ENCODE data around the gene SCPEP1.

SCPEP1 gene

DNA sequence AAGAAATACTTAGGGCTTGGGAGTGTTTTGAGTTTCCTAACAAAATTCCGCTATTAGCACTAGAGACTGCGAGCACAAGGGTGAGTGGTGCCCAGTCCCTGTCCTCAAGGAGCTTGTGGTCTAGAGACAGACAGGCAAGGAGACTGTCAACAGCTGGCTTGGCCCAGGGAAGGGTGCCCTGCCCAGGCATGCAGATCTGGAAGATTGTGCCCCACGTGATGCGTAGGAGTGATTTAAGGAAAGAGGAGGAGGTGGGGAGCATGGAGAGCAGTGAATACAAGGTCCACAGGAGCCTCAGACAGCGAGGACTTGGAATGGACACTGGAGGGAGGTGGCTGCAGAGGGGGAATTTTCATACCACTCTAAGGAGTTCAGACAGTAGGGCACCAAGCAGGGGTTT, 25.0 kb downstream of the SCPEP1 start:
- DNase-seq (ENCODE audit: low read depth in 2 of 2), result no peak

DNA sequence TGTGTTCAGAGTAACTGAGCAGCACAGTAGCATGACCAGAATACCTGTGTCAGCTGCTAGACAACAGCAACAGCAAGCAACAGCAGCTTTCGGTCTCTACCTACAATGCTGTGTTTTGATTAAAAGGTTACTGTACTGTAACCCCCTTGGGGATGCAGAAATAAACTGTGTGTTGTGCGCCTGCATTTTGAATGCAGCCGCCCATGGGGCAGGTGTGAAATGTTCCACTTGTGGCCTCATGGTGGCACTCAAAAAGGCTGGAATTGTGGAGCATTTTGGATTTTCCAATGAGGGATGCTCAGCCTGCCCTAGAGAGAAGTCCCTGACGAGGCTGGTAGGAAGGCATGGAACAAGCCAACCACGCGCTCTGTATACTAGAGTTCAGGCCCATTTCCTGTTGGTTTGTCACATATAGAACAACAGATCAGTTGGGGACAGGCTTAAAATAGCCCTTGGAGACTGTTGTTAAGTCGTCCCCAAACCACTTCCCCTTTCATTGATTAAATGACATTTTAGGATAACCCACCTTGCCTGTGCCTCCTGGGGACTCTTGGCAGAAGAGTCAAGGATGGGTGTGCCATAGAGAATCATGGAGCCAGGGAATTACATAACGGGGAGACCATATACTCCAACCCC, 27.1 kb downstream of the SCPEP1 start:
- DNase-seq (ENCODE audit: low read depth in 2 of 2), result no peak

DNA sequence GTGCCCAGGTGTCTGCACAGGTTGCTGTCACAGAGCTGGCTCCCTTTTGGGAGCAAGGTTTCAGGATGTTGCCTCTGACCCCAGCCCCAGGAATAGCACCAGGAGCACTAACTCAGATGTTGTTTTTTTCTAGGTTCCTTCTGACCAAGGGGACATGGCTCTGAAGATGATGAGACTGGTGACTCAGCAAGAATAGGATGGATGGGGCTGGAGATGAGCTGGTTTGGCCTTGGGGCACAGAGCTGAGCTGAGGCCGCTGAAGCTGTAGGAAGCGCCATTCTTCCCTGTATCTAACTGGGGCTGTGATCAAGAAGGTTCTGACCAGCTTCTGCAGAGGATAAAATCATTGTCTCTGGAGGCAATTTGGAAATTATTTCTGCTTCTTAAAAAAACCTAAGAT, 28.1 kb downstream of the SCPEP1 start:
- DNase-seq (ENCODE audit: low read depth in 2 of 2), result no peak

DNA sequence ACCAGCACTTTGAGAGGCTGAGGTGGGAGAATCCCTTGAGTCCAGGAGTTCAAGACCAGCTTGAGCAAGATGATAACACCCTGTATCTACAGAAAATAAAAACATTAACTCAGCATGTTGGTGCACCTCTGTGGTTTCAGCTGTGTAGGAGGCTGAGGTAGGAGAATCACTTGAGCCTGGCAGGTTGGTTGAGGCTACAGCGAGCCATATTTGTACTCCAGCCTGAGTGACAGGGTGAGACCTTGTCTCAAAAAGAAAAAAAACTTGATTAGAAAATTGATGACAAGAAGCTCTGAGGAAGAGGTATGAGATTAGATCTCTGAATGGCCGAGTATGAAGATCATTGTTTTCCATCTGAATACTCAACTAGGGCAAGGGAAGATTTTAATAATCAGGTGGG, 31.0 kb downstream of the SCPEP1 start:
- no peak for DNase-seq (ENCODE audit: low read depth in 2 of 2)

DNA sequence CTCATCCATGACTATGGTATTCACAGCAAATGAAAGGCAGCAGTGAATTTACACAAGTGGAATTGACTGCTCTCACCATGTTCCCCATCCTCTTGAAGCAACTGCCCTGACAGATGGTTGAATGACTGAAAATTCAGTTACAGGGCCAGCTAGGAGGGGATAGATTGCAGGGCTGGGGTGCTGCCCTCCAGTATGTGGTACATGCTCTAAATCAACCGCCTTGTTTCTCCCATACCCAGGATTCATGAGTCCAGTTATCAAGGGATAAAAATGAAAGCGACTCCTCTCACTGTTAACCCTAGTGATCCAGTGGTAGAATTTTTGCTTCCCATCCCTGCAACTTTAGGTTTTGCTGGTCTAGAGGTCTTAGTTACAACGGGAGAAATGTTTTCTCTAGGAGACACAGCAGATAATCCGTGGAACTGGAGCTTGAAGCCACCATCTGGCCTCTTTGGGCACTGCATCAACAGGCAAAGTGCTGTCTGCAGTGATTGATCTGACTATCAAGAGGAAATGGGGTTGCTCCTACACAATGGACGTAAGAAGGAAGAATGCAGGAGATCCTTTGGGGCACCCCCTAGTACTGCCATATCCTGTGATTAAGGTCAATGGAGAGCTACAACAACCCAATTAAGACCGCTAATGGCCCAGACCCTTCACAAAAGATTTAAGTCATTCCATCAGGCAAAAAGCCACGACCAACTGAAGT, 32.0 kb downstream of the SCPEP1 start:
- peak; percentile 18 to 22 for DNase-seq (ENCODE audit: low read depth in 2 of 2)

DNA sequence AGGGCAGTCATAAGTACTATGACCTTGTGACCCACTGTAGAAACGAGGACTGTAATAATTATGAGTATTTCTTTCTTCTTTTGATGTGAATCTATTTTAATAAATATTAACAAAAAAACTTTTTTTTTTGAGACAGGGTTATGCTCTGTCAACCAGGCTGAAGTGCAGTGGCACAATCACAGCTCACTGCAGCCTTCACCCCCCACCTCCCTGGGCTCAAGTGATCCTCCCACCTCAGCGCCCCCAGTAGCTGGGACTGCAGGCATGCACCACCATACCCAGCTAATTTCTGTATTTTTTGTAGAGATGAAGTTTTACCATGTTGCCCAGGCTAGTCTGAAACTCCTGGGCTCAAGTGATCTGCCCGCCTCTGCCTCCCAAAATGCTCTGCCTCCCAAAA, 32.6 kb downstream of the SCPEP1 start:
- DNase-seq (ENCODE audit: low read depth in 2 of 2), result no peak

DNA sequence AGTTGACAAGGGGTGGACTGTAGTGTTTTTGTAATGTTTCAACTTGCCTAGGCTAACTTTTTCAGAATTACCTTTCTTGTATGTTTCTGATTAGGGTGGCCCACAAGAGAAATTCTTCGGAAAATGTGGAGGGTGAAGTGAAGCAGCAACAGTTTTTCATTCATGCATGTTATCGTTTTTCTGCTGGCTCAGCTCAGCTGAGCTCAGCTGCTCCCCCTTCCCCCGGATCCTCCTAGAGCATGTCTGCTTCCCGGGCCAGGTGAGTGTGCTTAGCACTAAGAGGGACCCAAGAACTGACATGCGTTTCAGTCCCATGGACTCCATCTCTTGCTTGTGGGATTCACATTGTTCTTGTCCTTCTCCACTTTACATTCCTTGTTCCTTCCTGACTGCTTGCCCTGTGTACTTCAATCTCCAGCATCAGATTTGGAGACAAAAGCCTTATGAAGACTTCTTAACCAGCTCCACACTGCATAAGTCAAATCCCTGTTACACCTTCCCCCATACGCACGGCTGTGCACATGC, 33.6 kb downstream of the SCPEP1 start:
- no peak for DNase-seq (ENCODE audit: low read depth in 2 of 2)

DNA sequence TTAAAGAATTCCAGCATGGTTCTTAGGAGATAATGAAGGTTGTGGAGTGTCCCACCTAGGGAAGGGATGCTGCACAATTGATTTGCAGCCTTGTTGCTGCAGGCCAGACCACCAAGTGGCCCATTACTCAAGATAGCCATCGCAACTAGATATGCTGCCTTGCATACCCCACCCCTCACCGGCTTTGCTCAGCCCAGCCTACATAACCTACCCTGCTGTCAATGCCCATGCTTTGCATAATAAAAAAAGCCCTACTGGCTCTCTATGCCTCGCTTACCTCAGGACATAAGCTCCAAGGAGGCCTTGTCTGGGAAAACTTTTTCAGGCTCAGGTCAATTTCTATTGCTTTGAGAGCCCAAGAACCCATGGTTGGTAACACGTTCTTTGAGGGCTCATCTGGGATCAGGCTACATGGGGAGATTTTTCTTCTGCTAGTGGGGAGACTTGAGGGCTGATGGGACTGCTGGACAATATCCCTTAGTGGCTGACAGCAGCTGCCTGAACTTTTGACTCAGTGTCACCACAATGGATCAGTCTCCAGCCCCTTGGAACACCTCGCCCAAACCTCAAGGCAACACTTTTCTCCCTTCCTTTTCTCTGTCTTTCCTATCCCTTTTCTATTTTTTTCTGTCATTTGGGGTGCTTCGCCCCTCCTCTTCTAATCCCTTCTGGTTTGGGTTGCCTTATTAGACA, 38.3 kb downstream of the SCPEP1 start:
- DNase-seq (ENCODE audit: low read depth in 2 of 2), result no peak

DNA sequence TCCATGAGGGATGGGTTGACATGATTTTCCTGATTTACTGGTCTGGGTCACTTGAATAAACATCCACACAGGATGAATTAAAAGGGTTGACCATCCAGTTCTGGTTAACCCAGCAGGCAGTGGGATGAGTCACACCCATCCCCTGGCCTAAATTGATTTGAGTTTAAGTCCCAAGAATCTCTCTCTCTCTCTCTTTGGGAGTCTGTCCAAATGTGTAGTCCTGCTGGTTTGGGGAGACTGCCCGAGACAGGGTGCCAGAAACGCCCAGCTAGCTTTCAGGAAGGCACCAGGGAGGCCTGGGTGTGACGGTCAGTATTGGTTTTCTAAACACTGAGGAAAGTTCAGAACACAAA, 38.8 kb downstream of the SCPEP1 start:
- DNase-seq (ENCODE audit: low read depth in 2 of 2), result no peak

DNA sequence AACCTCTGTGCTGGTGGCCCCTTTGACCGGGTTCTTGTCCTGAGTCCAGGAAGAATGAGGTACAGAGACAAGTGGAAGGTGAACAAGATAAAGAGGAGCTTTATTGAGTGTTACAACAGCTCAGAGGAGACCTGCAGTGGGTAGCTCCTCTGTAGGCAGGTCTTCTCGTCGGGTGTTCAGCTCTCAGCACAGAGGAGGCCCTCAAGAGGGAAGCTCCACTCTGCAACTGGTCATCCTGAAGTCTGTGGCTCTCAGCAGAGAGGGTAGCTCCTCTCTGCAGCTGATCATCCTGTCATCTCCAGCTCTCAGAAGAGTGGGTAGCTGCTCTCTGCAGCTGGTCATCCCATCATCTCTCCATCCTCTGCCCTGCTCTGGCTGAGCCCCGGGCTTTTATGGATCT, 39.7 kb downstream of the SCPEP1 start:
- no peak for DNase-seq (ENCODE audit: low read depth in 2 of 2)

DNA sequence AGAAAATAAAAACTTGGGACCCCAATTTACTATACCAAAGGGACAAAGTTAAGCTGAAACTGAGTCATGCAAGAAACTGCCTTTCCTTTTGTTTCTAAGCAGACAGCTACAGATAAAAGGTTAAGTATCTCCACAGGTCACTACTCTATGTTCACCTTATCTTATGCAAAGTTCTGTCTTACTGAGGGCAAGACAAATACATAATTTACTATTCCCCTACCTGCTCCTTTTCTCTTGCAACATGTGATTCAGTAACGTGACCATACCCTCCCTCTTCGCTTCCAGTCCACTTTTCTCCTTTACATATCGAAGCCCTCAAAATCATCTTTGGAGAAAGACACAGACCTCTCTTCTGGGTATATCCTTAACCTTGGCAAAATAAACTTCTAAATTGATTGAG, 42.3 kb downstream of the SCPEP1 start:
- no peak for DNase-seq (ENCODE audit: low read depth in 2 of 2)

DNA sequence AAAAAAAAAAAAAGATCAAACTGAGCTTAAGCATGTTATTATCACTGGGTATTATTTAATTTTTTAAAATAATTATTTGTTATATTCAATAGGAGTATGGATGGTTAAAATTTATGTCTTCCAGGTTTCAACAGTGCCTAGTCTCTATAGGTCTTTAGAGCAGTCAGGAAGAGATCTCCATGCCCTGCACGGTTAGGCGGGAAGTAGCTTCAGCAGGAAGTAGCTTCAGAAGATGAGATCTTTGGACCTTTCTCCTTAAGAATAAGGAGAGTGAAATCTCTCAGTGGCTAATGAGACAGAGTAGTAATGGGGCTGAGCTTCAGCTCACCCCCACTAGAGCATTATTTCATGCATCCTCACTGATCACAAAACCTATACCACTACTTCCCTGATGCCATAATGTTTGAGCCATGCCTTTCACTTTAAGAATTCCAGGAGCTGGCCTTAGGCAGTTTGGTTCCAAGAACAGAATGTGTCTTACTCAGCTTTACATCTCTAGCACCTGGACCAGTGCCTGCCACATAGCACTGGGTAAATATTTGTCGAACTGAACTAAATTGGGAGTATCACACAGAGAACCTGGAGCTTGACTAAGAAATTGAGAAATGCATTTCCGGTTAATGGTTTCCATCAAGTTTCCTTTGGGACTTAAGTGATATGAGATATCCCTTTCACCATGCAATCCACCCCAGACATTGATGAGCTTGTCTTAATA, 43.5 kb downstream of the SCPEP1 start:
- no peak for DNase-seq (ENCODE audit: low read depth in 2 of 2)

DNA sequence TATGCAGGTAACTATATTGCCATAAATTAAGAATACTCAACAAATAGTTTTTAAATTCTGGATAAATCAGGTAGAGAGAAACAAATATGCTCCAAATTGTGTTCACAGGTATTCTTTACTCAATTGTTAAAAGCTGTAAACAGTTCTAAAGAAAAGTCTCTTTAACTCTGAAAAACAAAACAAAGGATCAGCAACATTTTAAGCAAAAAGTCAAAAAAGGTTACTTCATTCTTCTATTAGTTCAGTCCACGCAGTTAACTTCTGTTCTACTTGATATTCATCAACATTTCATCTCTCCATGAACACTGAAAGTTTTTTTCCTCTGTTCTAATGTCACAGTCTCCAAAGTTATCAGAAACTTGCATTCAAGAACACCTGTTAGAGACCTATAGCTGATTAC, 47.9 kb downstream of the SCPEP1 start:
- DNase-seq (ENCODE audit: low read depth in 2 of 2), result no peak

DNA sequence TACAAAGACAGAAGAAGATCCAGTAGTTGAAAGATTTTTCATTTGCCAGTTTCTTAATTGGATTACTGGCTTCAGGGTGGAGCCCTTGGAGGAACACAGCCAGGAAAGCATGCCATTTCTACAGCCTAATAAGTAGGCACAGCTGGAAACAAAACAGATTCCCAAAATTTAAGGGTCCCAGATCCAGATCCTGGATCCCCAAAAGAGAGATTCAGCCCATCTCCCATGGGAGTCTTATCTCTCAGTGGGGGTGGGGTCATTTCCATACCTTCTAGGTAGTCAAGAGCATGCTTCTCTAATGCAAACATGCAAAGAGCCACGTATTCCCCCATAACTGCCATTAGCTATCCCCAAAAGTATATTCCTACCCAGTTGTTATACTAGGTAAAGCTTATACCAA, 49.9 kb downstream of the SCPEP1 start:
- no peak for DNase-seq (ENCODE audit: low read depth in 2 of 2)

DNA sequence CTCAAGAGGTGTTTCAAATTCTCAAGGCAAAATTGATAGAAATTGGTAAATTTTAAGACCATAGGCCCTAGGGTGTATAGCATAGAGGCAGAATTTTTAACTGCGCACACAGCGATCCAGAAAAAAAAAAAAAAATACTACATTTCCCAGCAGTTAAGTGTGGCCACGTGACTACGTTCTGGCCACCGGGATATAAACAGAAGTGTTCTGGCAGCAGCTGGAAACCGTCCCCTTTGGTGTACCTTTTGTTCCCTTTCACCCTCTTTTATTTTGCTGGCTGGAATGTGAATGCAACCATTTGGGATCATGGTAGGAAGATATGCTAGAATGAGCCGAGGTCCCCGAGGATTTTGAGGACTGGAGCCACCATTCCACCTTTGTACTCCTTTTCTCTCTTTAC, 54.4 kb downstream of the SCPEP1 start:
- no peak for DNase-seq (ENCODE audit: low read depth in 2 of 2)

DNA sequence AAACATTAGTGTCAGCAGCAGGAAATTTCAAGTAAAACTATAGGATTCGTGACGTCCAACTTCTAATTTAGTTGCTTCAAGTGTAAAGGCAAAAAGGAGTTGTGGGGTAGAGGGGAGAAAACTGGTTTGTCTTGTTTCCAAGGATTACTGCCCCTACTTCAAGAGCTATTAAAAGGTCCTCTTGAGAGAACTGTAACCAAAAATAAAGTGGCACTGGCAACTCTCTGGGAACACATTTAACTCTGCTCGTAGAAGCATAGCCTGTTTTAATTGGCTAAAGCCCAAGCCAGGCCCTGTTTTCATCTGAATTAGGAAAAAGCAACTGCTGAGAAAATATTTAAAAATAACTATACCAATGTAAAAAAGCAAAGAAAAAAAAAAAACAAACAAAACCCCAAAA, 55.4 kb downstream of the SCPEP1 start:
- no peak for DNase-seq (ENCODE audit: low read depth in 2 of 2)

DNA sequence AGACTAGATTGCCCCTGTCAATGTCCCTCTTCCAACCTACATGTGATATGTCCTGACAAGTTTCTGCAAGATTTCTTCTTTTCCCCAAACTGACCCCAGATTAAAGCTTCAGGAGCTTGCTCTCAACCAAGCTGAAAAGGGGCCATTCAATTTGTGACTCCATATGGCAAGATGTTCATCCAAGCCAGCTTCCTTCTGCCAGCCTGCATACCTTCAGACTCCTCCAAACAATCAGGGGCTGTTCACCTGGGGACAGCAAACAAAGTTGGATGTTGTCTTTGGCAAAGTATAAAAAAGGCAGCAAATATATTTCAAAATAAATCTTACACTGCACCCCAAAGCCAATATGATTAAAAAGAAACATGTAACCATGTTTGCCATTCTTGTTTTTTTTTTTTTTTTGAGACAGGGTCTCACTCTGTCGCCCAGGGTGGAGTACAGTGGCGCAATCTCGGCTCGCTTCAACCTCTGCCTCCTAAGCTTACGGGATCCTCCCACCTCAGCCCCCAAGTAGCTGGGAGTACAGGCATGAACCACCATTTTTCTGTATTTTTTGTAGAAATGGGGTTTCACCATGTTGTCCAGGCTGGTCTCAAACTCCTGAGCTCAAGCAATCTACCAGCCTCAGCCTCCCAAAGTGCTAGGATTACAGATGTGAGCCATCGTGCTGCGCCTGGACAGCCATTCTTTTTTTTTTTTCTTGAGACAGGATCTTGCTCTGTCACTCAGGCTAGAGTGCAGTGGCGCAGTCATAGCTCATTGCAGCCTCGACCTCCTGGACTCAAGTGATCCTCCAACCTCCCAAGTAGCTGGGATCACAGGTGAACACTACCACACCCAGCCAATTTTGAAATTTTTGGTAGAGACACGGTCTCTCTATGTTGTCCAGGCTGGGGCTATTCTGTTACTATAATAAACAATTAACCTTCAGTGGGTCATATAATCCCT, 57.1 kb downstream of the SCPEP1 start:
- DNase-seq (ENCODE audit: low read depth in 2 of 2), result no peak

DNA sequence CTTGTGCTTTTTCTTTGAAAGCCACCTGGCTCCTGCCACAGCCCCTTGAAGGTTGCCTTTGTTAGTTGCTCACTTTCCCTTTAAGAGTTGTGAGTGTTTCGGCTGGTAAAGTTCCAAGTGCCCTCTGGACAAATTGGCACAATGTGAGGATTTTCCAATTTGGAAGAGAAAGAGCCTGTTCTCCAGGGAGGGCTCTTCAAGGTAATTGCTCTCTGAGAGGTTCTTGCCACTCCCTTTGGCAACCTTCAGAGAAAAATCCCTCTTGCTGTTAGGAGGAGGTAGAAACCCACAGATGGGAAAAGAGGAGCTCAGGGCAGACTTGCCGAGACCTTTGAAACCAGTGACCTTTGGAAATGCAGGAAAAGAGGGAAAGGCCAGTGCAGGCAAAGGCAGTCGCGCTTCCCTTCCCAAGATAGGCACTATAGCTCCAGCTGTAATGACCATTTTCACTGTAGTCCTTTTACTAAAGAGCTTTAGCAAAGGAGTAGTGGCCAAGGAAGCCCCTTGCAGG, 58.1 kb downstream of the SCPEP1 start:
- DNase-seq (ENCODE audit: low read depth in 2 of 2), result no peak

DNA sequence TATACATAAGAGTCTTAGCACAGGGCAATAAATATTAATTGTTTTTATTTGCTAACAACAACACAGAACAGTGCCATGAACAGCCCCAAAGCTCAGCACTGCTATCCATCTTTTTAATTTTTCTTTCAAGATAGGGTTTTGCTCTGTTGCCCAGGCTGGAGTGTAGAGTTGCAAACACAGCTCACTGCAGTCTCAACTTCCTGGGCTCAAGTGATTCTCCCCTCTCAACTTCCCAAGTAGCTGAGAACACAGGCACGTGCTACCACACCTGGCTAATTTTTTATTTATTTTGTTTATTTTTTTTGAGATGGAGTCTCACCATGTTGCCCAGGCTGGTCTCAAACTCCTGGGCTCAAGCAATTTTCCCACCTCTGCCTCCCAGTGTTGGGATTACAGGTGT, 59.5 kb downstream of the SCPEP1 start:
- no peak for DNase-seq (ENCODE audit: low read depth in 2 of 2)

DNA sequence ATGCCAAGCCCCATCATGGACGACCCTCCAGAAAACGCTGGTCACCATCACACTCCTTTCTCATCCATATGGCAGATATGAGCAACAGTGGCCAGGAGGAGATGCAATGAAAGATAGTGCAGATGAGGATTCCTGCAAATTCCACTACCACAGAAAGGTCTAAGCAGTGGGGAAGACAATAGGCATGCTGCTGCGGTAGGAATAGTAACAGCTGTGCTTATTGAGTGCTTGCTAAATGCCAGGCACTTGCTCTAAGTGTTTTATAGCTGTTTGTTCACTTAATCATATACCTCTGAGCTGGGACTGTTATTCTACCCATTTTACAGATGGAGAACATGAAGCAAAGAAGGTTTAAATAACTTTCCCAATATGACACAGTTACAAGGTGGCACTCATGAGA, 60.6 kb downstream of the SCPEP1 start:
- no peak for DNase-seq (ENCODE audit: low read depth in 2 of 2)

DNA sequence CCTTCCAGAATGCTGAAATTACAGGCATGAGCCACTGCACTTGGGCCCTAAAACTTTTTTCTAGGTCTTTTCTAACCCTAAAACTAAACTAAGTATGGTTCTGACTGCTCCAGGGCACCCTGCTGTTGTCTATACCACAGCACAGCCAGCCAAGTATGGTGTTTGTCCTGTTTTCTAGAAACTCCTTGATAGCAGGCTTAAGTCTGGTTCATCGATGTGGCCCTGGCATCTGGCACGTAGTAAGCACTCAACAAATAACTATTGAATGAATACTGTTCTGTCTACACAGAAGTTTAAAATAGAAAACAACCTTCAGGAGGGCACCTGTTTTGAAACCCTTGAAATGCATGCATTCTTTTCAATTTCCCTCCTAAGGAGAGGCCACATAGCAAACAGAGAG, 62.6 kb downstream of the SCPEP1 start:
- no peak for DNase-seq (ENCODE audit: low read depth in 2 of 2)

All from stimulated activated CD8-positive, alpha-beta memory T cell treated with anti-CD3 and anti-CD28 coated beads, Interleukin-2, amount 100 ng/mL, for 48 hours (primary cell).